ENCODE results near the gene CLCN4.

- no peak for TF ChIP-seq CTCF (tag by site-specific recombination; IDR thresholded peaks at IDR 0.05)
- no peak for TF ChIP-seq TCF7L2 (IDR thresholded peaks at IDR 0.05; ENCODE audit: borderline replicate concordance, low read depth, low read length)
- TF ChIP-seq ZBTB1 (tag by site-specific recombination; IDR thresholded peaks at IDR 0.05), result no peak
- no peak for TF ChIP-seq ZNF664 (tag by site-specific recombination; IDR thresholded peaks at IDR 0.05)
- no peak for TF ChIP-seq BCL11A (tag by site-specific recombination; IDR thresholded peaks at IDR 0.05; ENCODE audit: low read depth)
- no peak for TF ChIP-seq KLF17 (tag by site-specific recombination; IDR thresholded peaks at IDR 0.05)
- TF ChIP-seq ZNF404 (tag by site-specific recombination; IDR thresholded peaks at IDR 0.05), result no peak
Measured at GRCh38 chrX:10107483-10107882, 49.3 kb upstream of the CLCN4 start.

Measured in HEK293 (cell line).